Bone marrow (tissue), 2 donors: ENCODE results near the gene ATP6V1B1.
A peak's percentile ranks its signal among the peaks of the same experiment; 100 is the strongest.

Source experiments
- DNase-seq, 2 donors: peaks; one replicate each; lab custom pipeline; 2025; lab: John Stamatoyannopoulos, UW

The ATP6V1B1 gene

DNA sequence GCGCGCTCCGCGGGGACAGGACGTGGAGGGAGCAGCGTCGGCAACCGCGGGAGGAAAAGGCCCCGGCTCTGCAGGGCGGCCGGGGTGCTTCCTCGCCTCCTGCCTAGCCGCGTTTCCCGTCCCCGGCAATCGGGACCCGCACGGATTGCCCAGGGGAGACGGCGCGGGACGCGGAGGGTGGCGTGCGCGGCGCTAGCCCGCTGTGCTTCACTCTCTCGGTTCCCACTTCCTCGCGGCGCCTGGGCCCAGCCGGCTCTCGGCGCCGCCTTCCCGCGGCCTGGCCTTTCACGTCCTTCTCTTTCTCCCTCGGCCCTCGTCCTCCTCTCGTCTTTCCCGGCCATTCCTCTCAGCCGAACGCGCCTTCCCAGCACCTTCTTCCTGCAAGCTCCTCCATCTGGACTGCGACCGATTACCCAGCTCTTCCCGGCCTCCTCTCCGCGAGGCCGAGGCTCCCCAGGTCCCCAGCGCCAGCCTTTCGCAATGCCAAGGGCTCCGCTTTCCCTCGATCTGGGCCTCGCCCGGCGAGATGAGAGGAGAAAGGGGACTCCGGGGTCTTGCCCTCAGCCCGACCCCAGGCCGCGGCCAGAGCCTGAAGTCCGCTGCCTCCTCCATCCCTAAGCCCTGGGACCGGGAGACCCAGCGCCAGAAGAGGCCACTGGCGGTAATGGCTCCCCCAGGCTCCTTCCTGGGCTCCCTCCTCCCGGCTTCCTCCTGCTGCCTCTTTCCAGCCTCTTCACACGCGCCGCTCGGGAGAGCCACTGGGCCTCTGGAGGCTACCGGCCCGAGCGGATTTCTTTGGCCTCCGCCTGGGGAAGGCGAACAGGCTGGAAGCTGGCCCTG is 34.3 kb upstream of the ATP6V1B1 start:
- DNase-seq, result no peak

DNA sequence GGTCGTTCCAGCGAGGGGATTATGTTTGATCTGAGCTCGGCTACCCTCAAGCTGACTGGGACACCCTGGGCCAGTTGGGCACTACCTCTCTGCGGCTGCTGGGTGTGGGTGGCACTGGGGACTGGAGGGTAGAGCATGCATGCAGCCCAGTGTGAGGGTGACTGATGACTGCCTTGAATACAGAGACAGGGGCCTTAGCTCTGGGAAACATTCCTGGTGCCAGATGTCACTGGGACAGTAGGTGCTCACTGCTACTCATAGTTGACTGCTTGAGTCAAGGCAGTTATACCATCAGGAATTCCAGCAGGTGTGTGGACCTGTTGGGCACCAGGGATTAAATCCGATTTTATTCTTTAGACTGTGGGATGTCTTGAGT is 33.6 kb upstream of the ATP6V1B1 start:
- DNase-seq, result no peak

DNA sequence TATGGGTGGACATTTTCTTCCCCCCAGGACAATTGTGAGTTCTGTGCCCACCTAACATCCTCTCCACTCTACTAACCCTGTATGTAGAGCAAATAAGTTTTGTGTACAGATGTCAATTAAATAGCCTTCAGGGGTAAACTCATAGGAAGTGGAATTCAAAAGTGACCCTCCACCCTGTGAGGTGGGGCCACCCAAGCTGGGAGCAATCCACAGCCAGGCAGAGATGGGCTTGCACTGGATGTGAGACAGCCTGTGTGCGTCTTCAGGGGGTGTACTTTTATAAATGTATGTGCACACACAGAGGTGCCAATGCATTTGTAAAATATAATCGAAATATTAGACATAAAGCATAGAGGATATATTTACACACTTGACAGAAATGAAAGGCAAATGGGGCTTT is 33.1 kb upstream of the ATP6V1B1 start:
- DNase-seq, result no peak

DNA sequence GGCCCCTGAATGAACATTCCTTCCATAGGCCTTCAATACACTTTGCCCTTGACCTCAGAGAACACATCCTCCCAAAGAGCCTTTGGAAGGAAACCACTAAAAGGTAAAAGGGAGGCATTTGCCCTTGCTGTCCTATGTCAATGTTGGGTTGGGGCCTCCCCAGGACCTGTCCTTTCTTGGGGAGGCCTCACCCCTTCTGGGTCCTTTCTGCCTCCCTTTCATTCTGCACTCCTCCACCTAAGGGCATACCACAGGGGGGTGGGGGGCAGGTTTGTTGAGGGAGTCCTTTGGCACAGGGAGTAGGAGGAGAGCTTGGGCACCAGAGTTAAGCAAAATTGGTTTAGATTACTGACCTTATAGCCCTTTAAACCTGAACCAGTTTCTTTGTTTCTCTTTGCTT is 32.5 kb upstream of the ATP6V1B1 start:
- DNase-seq, result no peak

DNA sequence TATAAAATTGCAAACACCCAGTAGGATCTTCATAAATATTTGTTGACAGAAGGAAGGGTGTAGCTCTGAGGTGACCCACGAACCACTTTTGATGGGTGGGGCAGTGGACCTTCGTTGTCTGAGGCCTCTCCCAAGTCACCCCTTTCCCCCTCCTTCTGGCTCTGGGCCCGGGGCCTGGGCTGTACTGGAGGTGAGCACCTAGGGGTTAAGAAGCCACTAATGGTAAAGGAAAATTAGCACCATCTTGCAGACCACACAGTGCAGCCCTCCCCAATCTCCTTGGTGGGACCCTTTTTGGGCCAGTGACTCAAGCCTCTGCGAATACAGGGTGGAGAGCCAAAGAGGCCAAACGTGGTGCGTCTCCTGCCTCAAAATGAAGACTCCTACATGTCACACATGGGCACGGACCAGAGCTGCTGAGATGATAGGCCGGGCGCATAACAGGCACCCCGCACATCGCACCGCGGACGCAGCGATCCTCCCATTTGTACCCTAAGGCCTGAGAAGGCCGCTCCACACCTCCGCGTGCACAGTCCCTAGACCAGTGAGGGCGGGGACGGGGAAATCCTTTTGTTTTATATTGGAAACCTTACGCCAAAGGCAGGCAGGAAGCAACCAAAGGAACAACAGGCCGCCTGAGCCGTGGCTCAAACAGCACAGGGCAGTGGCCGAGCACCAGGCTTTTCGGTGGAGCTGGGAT is 31.9 kb upstream of the ATP6V1B1 start:
- DNase-seq, result no peak

DNA sequence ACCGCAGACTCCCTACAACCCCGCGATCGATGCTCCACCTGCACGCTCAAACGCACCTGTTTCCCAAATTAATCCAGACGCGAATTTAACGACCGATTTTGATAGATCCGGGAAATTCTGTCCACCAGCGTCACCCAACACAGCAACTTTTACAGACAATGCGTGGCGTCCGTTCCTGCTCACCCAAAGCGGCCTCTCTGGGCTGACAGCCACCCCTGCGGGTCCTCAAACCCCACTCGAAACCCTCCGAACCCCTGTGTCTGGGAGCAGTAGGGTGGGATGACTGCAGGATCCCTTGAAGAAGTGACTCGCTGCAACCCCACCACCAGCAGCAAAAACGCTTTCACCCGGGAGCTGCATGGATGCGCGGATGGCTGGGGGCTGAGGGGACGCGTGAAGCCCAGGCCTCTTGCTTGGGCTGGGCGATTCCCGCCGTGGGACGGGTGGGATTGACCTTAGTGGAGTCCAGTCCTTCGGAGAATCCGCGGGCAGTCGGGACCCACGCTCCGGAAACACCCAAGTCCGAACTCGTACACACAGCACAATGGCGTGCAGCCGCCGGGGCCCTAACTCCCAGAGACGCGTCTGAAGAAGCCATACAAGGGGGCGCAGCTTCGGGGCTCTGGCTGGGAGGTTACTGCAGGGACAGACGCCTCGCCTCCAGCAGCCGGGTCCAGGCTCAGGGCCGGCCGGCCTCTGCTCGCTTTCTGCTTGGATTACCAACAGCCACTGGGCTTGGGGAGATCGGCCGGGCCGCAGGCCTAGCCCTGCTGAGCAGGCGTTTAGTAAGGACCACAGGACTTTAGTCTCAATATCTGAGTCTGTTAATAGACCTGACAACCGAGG is 31.1 kb upstream of the ATP6V1B1 start:
- no peak for DNase-seq

DNA sequence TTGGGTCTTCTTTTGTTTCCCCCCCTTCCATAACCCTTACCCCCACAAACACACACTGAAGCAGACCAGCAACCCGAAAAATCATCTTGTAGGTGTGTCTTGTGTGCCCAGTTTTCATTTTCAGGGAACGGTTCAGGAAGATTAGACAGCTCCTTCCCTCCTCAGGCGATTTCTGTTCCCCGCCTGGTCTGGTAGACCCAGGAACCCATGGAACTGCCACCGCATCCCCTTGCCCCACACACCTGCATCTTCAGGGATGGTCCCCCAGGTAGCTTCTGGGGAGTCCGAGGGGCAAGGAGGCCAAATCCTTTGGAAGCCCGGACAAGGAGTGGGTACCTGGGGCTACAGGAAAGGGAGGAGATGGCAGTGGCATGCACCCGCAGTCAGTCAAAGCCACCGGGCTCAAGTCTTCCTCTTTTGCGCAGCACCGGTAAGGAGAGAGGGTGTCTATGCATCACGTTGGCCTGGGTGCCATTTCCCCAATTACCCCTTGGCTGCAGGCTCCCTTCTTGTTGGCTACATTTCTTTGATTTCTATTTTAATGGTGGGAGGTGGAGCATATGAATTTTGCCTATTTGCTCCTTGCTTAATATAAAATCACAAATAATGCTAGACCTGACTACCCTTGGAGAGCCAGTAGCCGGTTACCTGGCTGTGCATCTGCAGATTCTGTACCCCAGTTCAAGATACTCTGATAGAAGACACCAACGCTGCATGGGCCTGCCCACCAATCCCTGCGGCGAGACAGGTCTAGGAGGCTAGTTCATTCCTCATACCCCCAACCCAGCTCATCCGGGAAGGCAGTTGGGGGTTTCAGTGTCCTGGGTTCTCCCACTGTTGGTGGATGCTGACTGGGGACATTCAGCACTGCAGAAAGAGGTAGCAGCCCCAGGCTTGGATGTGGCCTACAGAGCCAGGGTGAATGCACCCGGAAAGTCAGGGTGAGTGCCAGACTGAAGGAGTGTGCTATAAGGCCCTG is 30.0 kb upstream of the ATP6V1B1 start:
- no peak for DNase-seq

DNA sequence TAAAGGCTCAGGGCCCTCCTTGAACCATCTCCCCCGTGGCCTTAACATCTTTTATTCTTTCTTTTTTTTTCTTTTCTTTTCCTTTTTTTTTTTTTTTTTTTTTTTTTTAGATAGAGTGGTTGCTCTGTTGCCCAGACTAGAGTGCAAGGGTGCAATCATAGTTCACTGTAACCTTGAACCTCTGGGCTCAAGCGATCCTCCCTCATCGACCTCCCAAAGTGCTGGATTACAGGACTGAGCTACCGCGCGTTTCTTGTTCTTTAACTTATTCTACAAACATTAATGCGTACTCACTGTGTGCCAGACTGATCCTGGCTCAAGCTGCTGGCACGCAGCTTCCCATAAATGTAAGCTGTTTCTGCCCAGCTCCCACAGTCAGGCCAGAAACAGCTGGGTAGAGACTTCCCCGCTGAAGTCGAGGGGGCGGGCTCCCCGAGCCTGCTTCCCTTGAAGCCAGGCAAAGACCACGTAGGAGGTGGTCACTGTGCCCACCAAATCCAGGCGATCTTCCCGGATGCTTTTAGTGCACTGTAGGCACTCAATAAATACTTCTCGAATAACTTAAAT is 29.2 kb upstream of the ATP6V1B1 start:
- DNase-seq, result no peak

DNA sequence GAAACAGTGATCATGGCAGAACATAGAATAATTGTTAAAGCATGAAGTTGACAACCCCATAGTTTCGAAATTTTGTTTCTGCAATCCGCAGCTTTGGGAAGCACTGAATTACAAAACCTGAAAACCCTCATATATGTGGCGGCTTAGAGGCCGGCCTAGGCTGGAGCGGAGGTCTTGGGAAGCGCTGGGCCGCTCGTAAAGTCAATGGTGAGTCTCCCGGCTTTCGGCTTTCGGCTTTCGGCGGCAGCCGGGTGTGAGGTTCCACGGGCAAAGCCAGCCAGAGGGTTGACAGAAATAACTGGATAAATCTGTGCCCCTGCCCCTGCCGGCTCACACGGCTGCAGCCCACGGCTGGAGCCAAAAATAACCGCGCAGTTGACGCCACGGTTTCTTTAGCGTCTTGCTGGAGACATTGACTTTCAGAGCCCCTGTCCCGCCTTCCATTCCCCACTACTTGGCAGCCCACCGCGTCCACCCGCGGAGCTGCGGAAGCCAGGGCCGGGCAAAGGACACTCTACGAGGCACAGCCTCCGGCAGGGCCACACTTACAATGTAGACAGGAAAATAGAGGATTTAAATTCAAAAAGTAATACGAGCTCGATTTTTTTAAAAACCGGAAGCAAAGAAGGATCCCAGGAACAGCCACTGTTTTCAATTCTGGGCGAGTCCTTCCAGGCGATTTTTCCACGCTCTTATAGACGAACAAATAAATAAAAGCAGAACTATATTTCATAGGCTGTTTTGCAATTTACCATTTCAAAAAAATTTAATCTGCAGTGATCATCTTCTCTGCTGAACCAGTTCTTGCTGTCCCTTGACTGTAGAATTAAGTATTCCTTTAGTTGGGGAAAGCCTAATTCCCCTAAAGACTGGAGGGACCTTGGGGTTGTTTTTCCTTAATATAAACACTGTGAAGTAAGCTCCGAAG is 28.3 kb upstream of the ATP6V1B1 start:
- DNase-seq, result no peak

DNA sequence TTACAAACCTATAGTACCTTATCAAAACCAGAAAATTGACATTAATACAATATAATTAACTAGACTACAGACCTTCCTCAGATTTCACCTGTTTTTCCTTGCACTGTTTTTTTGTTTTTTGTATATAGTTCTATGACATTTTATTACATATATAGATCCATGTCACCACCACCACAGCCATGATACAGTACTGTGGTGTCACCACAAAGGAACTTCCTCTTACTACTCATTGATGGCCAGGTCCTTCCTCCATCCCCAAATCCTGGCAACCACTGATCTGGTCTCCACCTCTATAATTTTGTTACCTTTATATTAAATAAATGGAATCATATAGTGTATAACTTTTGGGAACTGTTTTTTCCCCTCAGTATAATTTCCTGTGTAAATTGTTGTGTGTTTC is 19.4 kb upstream of the ATP6V1B1 start:
- DNase-seq, result no peak

DNA sequence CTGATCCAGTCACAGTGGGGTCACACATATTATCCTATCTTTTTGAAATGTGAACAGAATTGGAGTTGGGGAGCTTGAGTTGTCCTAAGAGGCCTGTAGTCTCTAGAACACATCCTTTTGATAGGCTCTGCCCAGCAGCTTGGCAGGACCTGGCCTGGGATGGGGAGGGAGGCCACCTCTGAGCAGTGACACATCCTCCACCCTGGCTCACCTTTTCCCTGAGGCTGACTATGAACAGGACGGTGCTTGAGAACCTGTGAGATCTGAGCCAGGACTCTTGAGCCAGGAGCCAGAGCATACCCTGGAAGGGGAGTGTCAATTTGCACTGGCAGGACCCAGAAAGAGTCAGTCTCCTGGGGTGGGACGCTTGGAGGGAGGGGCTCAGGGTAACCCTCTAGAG is 17.7 kb upstream of the ATP6V1B1 start:
- DNase-seq, result no peak

DNA sequence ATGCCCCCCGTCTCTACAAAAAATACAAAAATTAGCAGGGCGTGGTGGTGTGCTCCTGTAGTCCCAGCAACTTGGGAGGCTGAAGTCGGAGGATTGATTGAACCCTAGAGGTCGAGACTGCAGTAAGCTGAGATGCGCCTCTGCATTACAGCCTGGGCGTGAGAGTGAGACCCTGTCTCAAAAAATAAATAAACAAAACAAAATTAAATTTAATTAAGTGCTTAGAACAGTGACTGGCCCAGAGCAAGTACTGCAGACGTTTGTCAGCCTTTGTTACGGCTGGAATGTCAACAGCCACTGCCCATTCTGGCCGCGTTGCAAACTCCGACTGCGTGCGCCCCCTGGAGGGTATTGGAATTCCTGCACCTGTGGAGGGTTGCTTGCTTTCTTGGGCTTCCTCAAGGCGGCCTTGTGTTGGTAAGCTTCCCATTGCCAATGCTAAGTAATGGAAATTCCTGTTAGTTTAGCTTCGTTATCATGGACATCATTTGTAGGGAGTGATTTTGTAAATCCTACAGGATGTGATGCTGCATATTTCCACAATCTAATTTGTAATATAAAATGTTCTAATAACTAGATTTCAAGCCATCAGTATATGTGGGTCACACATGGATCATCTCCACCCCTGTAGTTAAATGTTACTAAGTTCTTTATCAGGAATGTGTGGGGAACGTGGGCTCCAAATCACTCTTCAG is 15.9 kb upstream of the ATP6V1B1 start:
- peak; percentile 28 to 36 for DNase-seq

DNA sequence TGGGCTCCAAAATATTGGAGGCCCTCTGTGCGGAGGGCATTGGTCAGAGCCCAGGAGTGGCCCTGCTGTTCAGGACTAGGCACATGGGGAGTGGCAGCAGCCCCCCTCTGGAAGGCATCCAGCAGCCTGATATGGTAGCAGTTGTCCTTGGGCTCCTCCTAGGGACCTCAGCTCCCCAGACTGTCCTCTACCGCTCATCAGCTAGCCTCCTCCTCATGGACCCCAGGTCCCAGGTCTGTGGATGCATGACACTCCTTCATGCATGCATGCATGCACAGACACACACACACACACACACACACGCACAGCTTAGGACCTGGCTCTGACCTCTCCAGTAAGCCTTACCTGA is 15.4 kb upstream of the ATP6V1B1 start:
- no peak for DNase-seq

DNA sequence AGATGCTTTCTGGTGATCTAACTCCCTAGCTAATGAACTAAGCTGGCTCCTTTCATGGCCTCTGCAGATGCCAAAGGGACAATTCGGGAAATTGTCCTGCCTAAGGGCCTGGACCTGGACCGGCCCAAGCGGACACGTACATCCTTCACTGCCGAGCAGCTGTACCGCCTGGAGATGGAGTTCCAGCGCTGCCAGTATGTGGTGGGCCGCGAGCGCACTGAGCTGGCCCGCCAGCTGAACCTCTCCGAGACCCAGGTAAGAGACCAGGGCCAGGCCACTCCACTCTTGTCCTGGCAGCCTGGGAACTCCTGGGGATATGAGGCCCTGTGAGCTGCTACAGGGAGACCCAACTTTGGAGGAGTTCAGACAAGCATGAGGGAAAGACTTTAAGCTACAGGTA is 14.7 kb upstream of the ATP6V1B1 start:
- DNase-seq, result no peak

DNA sequence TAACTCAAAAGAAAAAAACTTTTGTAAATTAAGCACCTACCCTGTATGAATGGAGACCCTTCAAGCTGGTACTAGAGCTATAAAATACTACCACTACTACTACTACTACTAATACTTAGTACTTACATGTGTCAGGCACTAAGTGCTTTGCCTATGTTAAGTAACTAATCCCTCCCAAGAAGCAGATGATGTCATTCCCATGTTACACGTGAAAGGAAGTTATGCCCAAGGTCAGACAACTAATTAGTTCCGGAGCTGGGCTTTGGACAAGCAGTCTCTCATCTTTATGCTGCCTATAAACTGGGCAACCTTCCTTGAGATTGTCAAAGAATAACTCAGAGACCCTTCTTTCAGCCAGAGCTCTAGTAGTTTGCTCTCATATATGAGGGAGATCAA is 13.9 kb upstream of the ATP6V1B1 start:
- DNase-seq, result no peak

DNA sequence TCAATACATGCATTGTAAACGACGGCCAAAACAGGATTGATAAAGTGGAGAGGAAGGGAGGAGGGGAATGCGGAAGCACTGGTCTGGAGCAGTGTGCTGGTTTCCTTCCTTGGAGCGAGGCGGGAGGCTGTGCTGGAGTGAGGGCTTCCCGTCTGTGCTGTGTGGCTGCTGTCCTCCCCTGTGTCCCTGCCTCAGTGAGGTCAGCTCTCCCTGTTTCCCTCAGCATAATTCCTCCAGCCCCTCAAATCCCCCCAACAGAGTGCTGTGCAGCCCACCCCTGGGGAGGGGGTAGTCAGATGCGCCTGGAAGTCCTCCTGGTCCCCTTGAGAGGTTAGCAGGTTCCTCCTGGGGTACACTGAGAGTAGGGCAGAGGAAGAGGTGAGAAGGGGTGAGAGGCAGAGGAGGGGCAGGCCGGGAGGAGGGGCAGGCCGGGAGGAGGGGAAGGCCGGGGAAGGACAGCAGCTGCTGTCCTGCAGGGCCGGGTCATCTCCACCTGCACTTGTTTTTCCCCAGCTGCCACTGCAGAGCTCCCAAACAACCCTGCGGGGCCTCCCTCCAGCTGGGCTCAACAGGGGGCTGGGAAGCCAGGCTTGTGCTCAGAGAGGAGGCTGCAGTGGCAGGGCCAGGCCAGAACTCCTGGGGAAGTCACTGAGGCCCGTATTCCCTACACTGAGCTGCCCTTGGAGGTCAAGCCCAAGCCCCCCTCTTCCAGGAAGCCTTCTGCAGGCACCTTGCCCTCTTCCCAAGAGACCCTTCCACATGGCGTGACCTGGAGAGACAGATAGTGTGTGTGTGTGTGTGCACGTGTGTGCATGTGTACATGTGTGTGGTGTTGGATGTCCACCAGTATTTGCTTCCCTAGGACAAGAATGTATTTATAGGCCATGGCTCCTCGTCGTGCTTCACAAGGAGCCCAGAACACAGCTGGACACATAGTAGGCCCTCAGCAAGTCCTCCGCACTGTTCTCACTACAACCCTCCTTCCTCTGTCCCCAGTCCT is 13.2 kb upstream of the ATP6V1B1 start:
- no peak for DNase-seq

DNA sequence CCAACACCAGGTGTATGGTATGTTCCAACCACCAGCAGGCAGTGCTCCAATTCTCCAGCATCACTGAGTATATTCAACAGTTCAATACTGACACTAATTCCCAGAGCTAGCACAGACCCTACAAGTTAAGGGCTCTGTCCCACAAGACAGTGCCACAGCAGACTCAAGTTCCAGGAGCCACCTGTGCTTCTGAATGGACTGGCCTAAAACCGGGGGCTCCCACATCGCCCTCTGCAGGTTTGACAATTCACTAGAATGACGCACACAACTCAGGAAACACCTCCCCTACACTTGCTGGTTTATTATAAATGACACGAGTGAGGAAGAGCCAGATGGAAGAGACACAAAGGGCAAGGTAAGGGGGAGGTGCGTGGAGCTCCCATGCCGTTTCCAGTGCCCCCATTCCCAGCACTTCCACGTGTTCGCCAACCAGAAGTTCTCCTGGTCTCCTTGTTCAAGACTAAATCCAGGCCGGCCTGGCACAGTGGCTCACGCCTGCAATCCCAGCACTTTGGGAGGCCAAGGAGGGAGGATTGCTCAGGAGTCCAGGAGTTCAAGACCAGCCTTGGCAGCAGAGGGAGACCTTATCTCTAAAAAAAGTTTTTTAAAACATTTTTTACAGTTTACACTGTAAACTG is 12.2 kb upstream of the ATP6V1B1 start:
- DNase-seq, result no peak

DNA sequence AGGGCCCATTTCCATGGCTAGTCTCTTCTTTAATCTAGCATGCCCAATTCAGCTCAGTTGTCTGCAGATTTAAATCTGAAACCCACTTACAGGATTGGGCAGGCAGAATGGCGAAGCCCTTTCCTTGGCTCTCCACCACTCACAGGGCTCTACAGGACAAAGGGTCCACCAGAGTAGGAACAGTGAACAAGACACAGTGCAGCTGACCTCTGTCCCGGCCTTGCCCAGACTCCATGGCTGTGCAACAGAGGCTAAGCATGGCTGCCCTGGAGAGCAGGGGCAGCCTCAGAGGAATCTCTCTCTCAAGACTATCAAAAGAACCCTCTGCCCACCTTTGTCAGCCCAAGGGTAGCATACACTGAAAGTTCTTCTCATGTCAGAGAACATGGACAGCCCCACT is 9.7 kb upstream of the ATP6V1B1 start:
- DNase-seq, result no peak
